ENCODE results near the gene HTR3C.
"Not testable (repeated sequence)": the region's sequence is repeated elsewhere in the genome, so short reads cannot be mapped to it uniquely, and the experiment has no call there.

HTR3C gene

DNA sequence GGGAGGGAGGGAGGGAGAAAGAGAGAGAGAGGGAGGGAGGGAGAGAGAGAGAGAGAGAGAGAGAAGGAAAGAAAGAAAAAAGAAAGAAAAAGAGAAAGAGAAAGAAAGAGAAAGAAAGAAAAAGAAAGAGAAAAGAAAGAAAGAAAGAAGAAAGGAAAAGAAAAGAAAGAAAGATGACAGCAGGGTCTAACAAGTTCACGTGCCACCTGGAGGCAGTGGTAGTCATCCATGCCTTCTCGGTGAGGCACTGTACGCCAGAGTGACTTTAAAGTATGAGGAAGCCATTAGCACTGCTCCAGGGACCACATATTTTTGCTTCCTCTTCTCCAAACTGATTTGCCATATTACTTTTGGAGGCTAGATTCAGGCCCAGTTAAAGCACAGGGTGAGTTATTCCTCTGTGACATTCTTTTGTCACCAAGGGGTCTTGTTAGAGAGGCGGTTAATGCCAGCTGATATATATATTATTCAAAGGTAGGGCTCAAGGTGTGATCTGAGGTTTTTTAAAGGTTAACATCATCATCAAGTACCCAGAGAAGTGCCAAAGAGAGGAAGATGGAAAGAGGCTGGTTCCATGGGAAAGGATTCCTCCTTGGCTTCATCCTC lies 21.6 kb upstream of the HTR3C start, which contains the start of gene HTR3D:
HTR3D (plus strand) TSS at position 556 of the 606 bp plus-strand sequence; CDS start at position 556, 0 bp downstream.
- no peak for DNase-seq

DNA sequence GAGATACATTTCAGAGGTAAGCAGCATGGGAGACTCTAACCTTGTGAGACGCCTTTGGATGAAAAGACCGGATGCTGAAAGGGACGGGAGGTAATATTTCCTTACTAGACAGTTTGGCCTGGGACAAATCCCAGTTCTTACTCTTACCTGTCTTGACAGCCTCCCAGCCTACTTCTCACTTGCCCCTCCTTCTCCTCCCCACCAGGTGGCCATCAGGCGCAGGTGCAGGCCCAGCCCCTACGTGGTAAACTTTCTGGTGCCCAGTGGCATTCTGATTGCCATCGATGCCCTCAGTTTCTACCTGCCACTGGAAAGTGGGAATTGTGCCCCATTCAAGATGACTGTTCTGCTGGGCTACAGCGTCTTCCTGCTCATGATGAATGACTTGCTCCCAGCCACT lies 15.0 kb upstream of the HTR3C start:
- no peak for DNase-seq

DNA sequence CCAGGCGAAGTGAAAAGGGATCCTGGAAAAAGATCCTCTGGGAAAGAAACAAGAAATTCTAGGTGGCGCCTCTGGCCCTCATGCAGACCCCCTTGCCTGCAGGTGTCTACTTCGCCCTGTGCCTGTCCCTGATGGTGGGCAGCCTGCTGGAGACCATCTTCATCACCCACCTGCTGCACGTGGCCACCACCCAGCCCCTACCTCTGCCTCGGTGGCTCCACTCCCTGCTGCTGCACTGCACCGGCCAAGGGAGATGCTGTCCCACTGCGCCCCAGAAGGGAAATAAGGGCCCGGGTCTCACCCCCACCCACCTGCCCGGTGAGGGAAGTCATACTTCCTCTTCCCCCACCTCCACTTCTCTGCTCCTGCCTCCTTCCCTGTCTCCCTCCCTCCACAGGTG lies 14.5 kb upstream of the HTR3C start:
- DNase-seq = not testable (repeated sequence)

DNA sequence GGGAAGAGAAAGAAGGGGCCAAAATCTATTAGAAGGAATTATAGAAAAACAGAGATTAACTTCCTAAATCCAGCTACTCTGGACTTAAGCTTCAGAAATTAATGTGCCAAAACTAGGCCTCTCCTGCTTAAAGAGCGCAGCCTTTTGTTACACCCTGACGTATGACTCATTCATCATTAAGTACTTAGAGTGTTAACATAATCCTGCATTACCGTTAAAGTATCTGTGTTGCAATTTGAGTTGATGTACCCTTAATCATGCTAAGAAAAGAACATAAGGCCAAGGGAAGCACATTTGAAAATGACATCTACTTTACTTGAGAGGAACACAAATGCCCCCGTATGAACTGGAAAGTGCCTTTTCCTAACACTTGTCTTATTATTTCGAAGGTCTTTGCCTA lies 13.4 kb upstream of the HTR3C start:
- no peak for DNase-seq

DNA sequence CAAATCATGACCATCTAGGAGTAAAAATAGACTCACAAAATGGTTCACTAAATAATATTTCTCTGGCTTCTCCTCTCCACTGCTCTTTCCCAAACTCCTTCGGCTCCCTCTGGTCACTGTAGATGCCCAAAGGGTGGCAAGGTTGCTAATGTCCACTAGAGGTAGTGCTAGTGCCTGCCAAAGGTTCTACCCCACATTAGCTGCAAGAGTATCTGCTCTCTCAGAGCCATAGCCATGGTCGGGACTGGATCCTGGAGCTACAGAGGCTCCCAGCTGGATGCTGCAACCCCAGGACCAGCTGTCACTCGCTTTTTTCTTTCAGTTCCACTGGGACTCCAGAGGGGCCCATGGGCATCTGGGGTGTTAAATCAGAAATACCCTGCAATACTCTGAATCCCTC lies 12.8 kb upstream of the HTR3C start:
- DNase-seq = no peak

DNA sequence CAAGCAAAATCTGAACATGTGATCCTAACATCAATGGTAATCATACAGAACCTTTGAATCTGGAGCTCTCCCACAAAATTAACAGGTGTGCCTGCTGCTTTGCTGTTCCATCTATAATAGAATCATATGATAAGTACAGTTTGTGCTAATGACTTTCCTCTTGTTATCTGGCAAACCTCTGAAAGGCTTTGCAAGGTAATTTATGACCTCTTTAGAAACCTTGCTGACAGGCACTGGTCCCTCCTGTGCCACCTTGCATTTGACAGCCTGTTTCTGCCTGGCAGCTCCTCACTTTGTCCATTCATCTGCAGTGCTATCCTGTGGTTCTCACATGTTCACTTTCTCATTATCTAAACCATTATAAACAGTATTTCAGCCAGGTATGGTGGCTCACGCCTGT lies 10.2 kb upstream of the HTR3C start:
- no peak for DNase-seq

DNA sequence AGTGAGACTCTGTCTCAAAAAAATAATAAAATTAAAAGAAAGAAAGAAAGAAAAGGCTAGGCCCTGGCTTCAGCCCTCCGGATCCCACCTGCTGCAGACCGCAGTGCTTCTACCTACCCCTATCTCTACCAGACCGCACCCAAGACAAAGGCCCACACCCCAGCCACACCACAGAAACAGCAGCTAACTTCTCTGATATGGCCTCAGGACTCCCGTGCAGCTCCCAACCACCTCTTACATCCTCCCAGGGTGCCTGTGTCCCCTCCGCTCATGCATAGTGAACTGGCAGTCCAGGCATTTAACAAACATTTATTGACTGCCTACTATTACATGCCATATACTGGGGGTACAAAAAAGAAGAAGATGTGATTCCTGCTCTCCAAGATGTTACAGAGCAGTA lies 6.9 kb upstream of the HTR3C start:
- no peak for DNase-seq

DNA sequence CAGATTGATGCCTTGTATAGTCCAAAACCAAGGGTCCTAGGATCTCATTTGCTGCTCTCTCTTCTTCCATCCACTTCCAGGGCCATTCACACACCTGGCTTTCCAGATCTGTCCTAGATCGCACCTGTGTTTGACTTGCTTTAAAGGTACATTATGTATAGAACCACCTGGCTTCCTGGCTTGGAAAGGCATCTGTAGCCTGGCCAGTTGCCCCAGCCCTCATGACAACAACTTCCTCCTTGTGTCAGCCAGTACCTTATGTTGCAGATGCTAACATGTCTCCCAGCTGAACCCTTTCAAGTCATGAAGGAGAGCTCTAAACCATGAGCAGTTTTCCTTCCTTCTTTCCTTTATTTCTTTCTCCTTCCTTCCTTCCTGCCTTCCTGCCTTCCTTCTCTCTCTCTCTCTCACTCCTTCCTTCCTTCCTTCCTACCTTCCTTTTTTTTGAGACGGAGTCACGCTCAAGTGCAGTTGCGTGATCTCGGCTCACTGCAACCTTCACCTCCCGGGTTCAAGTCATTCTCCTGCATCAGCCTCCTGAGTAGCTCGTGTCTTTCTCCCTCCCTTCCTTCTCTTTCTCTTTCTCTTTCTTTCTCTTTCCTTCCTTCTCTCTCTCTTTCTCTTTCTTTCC lies 2.5 kb upstream of the HTR3C start:
- DNase-seq = no peak

DNA sequence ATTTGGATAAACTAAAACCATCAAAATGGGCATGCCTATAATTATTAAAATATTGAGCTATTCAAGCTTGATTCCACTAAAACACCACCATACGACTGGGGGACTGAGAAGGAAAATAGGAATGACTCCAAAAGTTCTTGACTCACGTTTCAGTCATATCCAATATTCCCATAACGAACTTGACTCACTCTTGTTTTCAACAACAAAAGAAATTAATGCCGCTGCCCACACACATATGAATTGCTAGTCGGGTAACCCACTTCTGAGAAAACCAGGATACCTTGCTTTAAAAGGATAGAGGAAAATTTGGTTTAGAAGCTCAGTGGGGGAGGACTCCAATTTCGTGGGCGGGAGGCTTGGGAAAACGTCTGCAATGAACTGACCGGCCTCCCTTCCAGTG lies 5.2 kb downstream of the HTR3C start:
- no peak for DNase-seq

DNA sequence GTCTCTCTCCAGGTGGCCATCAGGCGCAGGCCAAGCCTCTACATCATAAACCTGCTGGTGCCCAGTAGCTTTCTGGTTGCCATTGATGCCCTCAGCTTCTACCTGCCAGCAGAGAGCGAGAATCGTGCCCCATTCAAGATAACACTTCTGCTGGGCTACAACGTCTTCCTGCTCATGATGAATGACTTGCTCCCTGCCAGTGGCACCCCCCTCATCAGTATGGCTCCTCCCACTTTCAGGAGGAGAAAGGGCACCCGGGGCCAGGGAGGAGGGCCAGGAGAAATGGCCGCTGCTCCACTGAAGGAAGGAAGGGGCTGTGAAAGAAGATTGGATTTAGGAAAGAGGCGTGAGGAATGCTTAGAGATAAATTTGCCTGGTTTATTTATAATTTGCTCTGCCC lies 6.6 kb downstream of the HTR3C start:
- DNase-seq = no peak

DNA sequence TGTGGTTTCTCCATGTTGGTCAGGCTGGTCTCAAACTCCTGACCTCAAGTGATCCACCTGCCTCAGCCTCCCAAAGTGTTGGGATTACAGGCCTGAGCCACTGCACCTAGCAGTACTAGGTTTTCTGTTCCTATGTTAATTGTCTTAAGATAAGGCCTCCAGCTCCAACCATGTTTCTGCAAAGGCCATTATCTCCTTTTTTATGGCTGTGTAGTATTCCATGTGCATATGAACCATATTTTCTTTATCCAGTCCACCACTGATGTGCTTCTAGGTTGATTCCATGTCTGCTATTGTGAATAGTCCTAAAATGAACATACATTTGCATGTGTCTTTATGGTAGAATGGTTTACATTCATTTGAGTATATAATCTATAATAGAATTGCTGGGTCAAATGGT lies 9.8 kb downstream of the HTR3C start:
- no peak for DNase-seq

DNA sequence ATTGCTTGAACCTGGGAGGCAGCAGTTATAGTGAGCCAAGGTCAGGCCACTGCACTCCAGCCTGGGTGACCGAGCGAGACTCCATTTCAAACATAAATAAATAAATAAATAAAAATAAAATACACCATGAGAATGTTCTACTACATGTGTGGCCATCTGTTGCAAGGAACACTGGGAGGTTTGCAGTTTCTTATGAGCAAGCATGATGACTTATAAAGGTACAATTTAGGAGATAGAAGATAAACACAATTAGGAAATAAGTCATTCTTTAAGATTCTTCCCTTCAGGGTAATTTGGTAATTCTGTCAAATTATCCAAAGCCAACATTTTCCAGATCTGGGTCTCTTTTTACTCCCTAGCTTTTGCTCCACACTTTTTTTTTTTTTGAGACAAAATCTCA lies 13.4 kb downstream of the HTR3C start:
- no peak for DNase-seq

DNA sequence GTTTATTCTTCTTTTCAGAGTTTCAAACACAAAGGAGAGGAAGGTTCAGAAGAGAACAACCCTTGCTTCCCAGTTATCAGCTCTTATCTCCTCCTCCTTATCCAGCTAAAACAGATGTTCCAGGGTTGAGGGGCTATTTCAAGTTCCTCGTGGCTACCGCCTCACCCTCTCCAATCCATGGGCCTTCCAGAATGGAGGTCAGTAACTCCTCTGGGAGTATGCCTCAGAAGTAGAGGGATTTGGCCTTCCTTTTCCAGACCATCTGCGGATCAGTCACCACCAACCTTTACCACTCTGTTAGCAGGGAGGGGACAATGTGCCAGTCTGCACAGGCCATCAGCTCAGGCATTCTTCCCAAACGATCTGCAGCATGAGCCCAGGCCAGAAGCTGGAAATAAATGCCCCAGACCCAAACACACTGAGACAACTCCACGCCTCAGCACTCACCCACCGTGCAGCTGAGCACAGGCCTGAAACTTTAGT lies 14.8 kb downstream of the HTR3C start:
- DNase-seq = no peak

DNA sequence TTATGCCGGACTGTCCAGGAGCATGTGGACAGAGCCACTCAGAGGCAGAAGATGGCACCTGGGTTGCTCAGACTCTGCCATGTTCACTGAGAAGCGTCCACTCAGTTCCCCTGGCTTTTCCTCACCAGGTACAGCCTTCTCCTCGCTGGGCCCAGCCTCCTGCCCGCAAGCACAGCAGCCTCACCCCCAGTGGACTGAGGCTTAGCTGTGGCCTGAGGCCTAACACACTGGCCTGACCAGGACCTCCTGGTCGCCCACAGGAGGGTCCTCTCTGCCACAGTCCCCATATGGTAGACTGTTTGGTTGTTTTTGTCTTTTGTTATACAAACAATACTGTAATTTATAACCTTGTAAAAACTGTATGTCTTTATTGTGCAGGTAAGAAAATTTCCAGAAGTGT lies 15.5 kb downstream of the HTR3C start:
- no peak for DNase-seq

DNA sequence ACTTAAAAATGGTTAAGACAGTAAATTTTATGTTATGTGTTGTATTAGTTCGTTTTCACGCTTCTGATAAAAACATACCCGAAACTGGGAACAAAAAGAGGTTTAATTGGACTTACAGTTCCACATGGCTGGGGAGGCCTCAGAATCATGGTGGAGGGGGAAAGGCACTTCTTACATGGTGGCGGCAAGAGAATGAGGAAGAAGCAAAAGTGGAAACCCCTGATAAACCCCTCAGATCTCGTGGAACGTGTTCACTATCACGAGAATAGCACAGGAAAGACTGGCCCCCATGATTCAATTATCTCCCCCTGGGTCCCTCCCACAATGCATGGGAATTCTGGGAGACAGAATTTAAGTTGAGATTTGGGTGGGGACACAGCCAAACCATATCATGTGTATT lies 18.3 kb downstream of the HTR3C start:
- not testable (repeated sequence) for DNase-seq

DNA sequence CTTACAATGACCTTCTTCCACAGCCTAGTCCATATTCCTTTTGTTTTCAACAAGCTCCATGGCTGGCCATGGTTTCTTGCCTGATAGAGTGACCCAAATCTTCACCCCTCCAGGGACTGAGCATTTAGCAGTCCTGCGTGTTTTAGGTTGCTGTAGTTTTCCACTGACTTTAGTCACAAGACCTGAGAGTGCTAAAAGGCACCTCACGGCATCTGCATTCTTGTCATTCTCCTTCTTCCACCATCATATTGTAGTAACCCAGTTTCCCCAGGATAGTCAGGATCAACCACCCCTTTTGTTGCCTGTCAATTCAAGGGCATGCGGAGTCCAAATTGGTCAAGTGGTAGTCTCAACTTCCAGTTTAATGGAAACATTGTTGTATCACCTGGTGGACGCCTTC lies 20.8 kb downstream of the HTR3C start:
- DNase-seq = no peak

DNA sequence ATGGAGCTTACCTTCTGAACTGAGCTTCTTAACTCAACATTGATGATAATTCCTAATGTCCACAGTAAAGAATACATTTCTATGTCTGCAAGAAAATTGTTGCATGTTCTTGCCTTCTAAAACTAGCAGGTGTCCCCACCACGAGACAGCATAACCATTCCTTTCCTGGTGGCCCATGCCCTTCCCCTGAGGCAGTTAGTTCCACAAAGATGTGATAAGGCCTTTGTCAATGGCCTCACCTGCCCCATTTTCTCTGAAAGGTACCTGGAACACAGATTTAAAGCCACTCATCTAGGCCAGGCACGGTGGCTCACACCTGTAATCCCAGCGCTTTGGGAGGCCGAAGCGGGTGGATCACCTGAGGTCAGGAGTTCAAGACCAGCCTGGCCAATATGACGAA lies 23.1 kb downstream of the HTR3C start:
- DNase-seq = no peak

DNA sequence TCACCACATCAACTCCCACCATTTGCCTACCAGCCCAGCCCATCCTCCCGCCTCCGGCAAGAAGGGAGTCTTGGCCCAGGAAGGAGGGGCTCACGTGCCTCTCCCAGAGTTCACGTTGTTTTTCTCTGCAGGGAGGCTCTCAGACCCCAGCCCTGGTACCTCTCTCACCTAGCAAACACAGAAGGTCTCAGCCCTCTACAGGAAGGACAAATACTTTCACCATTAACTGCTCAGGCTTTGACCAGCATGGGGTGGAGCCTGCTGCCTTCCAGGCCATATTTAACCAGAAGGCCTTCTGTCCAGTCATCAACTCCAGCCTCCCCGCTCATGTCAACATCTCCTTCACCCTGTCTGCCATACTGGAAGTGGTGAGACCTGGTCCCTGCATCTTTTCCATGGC lies 25.0 kb downstream of the HTR3C start:
- no peak for DNase-seq

DNA sequence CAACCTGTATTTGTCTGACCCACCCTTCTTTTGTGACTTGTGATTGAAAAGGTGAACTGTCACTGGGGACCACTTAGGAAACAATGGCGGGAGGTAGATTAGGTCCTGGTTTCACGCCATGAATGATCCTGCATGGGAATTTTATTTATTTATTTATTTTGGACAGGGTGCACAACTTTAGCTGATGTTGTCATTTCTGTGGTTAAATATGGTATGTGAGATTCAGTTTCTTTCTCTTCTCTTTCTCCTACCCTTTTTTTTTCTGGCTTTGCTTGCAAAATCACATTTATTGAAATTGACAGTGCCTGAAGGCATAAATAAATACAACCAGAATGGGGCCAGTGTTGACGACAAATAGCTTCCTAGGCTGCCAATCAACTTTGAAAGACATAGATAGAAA lies 26.0 kb downstream of the HTR3C start:
- no peak for DNase-seq

DNA sequence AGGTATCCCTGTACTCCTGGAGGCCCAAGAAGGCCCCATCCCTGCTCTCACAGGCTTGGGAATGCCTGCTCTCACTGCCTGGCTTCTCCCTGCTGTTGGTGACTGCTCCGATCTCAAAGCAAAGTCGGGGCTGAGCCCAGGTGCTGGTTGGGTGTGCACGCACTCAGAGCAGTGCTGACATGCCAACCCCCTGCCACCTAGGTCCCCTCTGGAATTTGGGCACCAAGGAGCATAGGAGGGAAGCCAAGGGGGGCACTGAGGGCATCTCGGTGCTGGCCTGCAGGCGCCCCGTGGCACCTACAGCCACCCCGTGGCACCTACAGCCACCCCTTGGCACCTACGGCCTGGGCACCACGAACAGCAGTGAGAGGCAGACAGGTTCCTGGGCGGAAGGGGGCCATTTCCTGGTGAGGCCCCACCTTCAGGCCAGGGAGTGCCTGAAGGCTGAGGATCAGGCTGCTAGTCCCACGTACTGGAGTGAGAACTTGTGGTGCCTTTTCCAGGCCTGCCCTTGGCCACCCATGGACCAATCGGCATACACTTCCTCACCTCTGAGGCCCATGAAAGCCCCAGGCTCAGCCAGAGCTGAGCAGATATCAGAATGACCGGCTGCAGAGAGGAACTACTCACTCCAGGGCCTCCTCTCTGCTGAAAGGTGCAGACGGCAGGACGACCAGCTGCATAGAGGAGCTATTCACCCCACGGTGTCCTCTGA lies 28.4 kb downstream of the HTR3C start:
- no peak for DNase-seq

DNA sequence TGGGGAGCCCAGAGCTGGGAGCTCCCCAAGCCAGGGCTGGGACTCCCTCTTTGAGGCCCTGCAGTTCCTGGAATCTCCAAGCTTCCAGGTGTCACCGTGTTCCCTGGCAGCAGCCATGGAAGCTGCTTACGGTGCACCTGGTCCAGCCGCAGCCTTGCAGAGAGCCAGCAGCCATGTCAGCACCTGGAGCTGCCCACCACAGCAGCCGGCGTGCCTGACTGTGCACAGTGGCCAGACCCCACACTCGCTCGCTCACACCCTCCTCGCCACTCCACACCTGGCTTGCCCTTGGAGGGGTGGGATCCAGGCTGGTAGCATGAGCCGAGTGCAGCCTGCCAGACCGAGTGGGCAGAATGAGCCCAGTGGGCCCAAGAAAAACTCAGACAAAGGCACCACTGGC lies 29.2 kb downstream of the HTR3C start:
- no peak for DNase-seq

DNA sequence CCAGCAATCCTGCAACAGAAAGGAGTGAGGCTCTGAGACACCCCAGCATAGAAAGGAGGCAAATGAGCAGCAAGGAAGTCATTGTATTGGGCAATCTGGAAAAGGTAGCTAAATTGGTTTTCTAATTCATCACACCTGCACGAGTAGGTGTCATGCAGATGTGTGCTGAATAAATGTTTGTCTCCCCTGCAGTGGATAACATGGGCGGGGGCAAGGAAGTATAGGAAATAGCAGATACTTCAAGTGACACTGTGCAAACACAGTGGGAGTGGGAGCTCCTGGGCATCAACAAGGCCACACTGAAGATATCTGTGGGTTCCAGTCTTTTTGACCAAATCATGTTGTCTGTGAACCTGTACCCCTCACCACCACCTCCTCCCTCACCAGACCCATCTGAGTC lies 29.6 kb downstream of the HTR3C start:
- no peak for DNase-seq

DNA sequence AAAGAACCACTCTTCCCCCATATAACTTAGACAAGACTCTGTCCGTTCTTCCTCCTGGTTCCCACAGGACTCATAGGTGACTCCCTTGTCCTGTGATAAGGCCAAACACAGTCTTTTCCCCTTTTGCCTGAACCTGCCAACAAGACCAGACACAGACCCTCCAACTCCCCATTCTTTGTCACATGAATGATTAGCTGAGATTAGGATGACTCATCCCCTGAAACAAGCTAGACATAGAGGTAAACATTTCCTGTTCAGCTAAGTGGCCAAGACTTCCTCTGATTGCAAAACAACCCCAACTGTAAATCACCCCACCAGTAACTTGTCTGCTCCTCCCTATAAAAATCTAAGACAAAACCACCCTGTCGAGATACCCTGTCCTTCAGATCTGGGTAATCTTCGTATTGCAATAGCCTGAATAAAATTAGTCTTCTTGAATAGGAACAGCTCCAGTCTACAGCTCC lies 32.6 kb downstream of the HTR3C start:
- no peak for DNase-seq

DNA sequence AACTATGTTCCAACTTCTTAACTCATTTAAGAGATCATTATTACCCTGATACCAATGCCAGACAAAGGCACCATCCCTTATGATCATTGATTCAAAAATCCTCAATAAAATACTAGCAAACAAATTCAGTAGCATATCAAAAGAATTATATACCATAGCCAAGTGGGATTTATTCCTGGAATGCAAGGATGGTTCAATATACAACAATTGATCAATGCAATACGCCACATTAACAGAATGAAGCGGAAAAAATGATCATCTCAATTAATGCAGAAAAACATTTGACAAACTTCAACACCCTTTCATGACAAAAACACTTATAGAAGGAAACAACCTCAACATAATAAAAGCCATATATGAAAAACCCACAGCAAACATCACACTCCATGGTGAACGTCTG lies 39.4 kb downstream of the HTR3C start:
- DNase-seq = no peak
